ENCODE data around the gene SUSD4.

DNA sequence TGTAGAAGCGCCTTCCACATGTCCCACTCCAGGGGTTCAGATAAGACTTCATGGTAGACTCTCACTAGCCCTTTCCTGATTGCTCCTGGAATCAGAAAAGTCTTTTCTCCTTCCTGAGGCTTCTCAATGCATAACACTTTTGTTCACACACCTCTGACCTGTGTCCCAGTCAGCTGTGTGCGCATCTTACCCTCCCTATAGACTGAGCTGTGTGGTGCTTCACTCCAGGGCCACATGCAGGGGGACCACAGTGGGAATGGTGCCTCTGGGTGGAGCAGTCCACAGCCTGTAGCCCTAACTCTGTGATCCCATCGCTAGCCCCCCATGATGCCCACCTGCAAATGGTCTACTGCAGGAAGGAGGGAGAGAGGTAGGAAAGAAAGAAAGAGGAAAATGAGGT, 136.9 kb downstream of the SUSD4 start:
- TF ChIP-seq SNRNP70 (optimal IDR thresholded peaks at IDR 0.05; ENCODE audit: low read depth, low read length) (no peak), BRD9 (IDR thresholded peaks at IDR 0.05; ENCODE audit: low read depth, partially characterized antibody) (no peak), HDGF (IDR thresholded peaks at IDR 0.05) (no peak), SRSF1 (IDR thresholded peaks at IDR 0.05; ENCODE audit: low read depth, low read length) (no peak), RAD21 (CRISPR knock-in tag; conservative IDR thresholded peaks at IDR 0.05 in 1 of 2, IDR thresholded peaks at IDR 0.05 in 1 of 2) (no peak), SAFB2 (IDR thresholded peaks at IDR 0.05; ENCODE audit: borderline replicate concordance, low read depth, low read length, severe bottlenecking) (no peak)
- TF ChIP-seq, protein P1, sequence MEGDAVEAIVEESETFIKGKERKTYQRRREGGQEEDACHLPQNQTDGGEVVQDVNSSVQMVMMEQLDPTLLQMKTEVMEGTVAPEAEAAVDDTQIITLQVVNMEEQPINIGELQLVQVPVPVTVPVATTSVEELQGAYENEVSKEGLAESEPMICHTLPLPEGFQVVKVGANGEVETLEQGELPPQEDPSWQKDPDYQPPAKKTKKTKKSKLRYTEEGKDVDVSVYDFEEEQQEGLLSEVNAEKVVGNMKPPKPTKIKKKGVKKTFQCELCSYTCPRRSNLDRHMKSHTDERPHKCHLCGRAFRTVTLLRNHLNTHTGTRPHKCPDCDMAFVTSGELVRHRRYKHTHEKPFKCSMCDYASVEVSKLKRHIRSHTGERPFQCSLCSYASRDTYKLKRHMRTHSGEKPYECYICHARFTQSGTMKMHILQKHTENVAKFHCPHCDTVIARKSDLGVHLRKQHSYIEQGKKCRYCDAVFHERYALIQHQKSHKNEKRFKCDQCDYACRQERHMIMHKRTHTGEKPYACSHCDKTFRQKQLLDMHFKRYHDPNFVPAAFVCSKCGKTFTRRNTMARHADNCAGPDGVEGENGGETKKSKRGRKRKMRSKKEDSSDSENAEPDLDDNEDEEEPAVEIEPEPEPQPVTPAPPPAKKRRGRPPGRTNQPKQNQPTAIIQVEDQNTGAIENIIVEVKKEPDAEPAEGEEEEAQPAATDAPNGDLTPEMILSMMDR (IDR thresholded peaks at IDR 0.05 in 2 of 3, conservative IDR thresholded peaks at IDR 0.05 in 1 of 3; ENCODE audit: insufficient read depth in 2 of 3, low read depth in 1 of 3, low read length in 3 of 3), result no peak

Data from K562 (cell line).